Loucy (cell line): ENCODE results near the gene JMJD4.

ENCODE experiments used
- H2AFZ ChIP-seq: fragments of 200-600 bp; sonication (generic); 2 replicates; pipeline ENCODE4 v1.6.0; 2016; ENCODE audit warnings: antibody characterized with exemption, mild to moderate bottlenecking, low read length, moderate library complexity
- H3F3A ChIP-seq: fragments of 200-600 bp; 2 replicates; pipeline ENCODE4 v1.6.0; 2016; ENCODE audit warnings: antibody characterized with exemption, low read depth, mild to moderate bottlenecking
- H3K27me3 ChIP-seq: fragments of 200-600 bp; sonication (generic); 2 replicates; pipeline ENCODE4 v1.6.1; 2014; ENCODE audit warnings: low read length, mild to moderate bottlenecking; ENCODE audit not compliant: insufficient read depth, poor library complexity, severe bottlenecking
- H3K36me3 ChIP-seq: fragments of 200-600 bp; sonication (generic); 2 replicates; pipeline ENCODE4 v1.6.1; 2016; ENCODE audit warnings: low read length; ENCODE audit not compliant: insufficient read depth
- H3K4me1 ChIP-seq: fragments of 200-600 bp; sonication (generic); 2 replicates; pipeline ENCODE4 v1.5.1; 2014; ENCODE audit warnings: low read length, mild to moderate bottlenecking; ENCODE audit not compliant: insufficient read depth, poor library complexity, severe bottlenecking
- H3K4me2 ChIP-seq: fragments of 200-600 bp; sonication (generic); 2 replicates; pipeline ENCODE4 v1.6.0; 2014; ENCODE audit warnings: antibody characterized with exemption, low read length, low read depth, mild to moderate bottlenecking; ENCODE audit not compliant: poor library complexity, severe bottlenecking
- H3K4me3 ChIP-seq: fragments of 200-600 bp; sonication (generic); 2 replicates; pipeline ENCODE4 v1.5.1; 2014; ENCODE audit warnings: low read length, mild to moderate bottlenecking, mixed read lengths; ENCODE audit not compliant: poor library complexity, severe bottlenecking
- H3K79me2 ChIP-seq: fragments of 200-600 bp; sonication (generic); 2 replicates; pipeline ENCODE4 v1.6.1; 2014; ENCODE audit warnings: low read length; ENCODE audit not compliant: insufficient read depth
- H3K9ac ChIP-seq: fragments of 200-600 bp; sonication (generic); 2 replicates; pipeline ENCODE4 v1.6.0; 2014; ENCODE audit warnings: mild to moderate bottlenecking, low read depth, low read length, moderate library complexity; ENCODE audit not compliant: poor library complexity, severe bottlenecking
- H3K9me2 ChIP-seq: fragments of 200-600 bp; sonication (generic); replicated peaks from 2 replicates; pipeline ENCODE4 v1.6.1; 2016; ENCODE audit warnings: low read depth, low read length, mixed read lengths
- H3K9me3 ChIP-seq: fragments of 200-600 bp; sonication (generic); 2 replicates; pipeline ENCODE4 v1.6.1; 2014; ENCODE audit warnings: mild to moderate bottlenecking, antibody characterized with exemption, low read length, low read depth; ENCODE audit not compliant: insufficient read depth
- H4K20me1 ChIP-seq: fragments of 200-600 bp; sonication (generic); 2 replicates; pipeline ENCODE4 v1.6.0; 2014; ENCODE audit warnings: antibody characterized with exemption, low read length, mild to moderate bottlenecking; ENCODE audit not compliant: insufficient read depth, poor library complexity, severe bottlenecking
- EZH2phosphoT487 ChIP-seq: fragments of 200-600 bp; IDR thresholded peaks from 2 replicates; pipeline ENCODE4 v1.6.1; 2018; ENCODE audit warnings: antibody characterized with exemption, mild to moderate bottlenecking, moderate library complexity, borderline replicate concordance
- TF ChIP-seq, protein P1 (sequence below): fragments of 200-600 bp; sonication (generic); conservative IDR thresholded peaks from 2 replicates; pipeline ENCODE4 v1.5.1; 2014; ENCODE audit warnings: mild to moderate bottlenecking, antibody characterized with exemption, low read length

Gene JMJD4

GRCh38 chr1:227741166-227741870 is 6.2 kb upstream of the JMJD4 start:
- Histone ChIP-seq H2AFZ (no peak overlapping the region), H3K4me1 (peaks cover 17% of the 10 kb centered on the region), H3K4me2 (no peak overlapping the region), H4K20me1 (peaks cover 10% of the 10 kb centered on the region), H3K9me2 (no peaks in the 10 kb centered on the region), H3K9ac (no peak overlapping the region), H3F3A (no peaks in the 10 kb centered on the region), H3K36me3 (no peaks in the 10 kb centered on the region), H3K4me3 (no peak overlapping the region), H3K79me2 (peaks cover 68% of the 10 kb centered on the region), H3K9me3 (no peaks in the 10 kb centered on the region), H3K27me3 (no peaks in the 10 kb centered on the region)
- TF ChIP-seq, protein P1, sequence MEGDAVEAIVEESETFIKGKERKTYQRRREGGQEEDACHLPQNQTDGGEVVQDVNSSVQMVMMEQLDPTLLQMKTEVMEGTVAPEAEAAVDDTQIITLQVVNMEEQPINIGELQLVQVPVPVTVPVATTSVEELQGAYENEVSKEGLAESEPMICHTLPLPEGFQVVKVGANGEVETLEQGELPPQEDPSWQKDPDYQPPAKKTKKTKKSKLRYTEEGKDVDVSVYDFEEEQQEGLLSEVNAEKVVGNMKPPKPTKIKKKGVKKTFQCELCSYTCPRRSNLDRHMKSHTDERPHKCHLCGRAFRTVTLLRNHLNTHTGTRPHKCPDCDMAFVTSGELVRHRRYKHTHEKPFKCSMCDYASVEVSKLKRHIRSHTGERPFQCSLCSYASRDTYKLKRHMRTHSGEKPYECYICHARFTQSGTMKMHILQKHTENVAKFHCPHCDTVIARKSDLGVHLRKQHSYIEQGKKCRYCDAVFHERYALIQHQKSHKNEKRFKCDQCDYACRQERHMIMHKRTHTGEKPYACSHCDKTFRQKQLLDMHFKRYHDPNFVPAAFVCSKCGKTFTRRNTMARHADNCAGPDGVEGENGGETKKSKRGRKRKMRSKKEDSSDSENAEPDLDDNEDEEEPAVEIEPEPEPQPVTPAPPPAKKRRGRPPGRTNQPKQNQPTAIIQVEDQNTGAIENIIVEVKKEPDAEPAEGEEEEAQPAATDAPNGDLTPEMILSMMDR: no peak
- no peak for TF ChIP-seq EZH2phosphoT487

GRCh38 chr1:227740401-227740960 is 5.4 kb upstream of the JMJD4 start:
- no peaks in the 10 kb centered on the region for H3K9me2 ChIP-seq
- no peaks in the 10 kb centered on the region for H3F3A ChIP-seq
- TF ChIP-seq, protein P1: no peak
- no peak for TF ChIP-seq EZH2phosphoT487
- H3K4me1 ChIP-seq: peaks cover 17% of the 10 kb centered on the region
- no peak overlapping the region for H3K4me3 ChIP-seq
- peaks cover 10% of the 10 kb centered on the region for H4K20me1 ChIP-seq
- no peak overlapping the region for H2AFZ ChIP-seq
- H3K4me2 ChIP-seq: no peak overlapping the region
- no peaks in the 10 kb centered on the region for H3K9me3 ChIP-seq
- H3K79me2 ChIP-seq: peaks cover 68% of the 10 kb centered on the region
- H3K36me3 ChIP-seq: no peaks in the 10 kb centered on the region
- no peak overlapping the region for H3K9ac ChIP-seq
- no peaks in the 10 kb centered on the region for H3K27me3 ChIP-seq

GRCh38 chr1:227739636-227740035 is 4.5 kb upstream of the JMJD4 start:
- H3K9ac ChIP-seq: no peak overlapping the region
- H3K4me1 ChIP-seq: peaks cover 16% of the 10 kb centered on the region
- H3K27me3 ChIP-seq: no peaks in the 10 kb centered on the region
- no peaks in the 10 kb centered on the region for H3K9me2 ChIP-seq
- no peaks in the 10 kb centered on the region for H3K36me3 ChIP-seq
- H3K4me2 ChIP-seq: no peak overlapping the region
- peaks cover 6% of the 10 kb centered on the region for H4K20me1 ChIP-seq
- H3K4me3 ChIP-seq: no peak overlapping the region
- no peak overlapping the region for H2AFZ ChIP-seq
- no peak for TF ChIP-seq EZH2phosphoT487
- TF ChIP-seq, protein P1: no peak
- H3K9me3 ChIP-seq: no peaks in the 10 kb centered on the region
- H3F3A ChIP-seq: no peaks in the 10 kb centered on the region
- H3K79me2 ChIP-seq: peaks cover 67% of the 10 kb centered on the region
